ENCODE data around the gene ARHGAP44.

GRCh38 chr17:13030056-13030455 is 240.8 kb downstream of the ARHGAP44 start:
- TF ChIP-seq EZH2phosphoT487 (IDR thresholded peaks at IDR 0.05; ENCODE audit: borderline replicate concordance, low read length) (no peak), CTCF (conservative IDR thresholded peaks at IDR 0.05; ENCODE audit: low read depth, low read length) (no peak)
